Gastroesophageal sphincter (tissue), 3 donors: ENCODE data around the gene TUSC7.

Source experiments
- CTCF ChIP-seq, 4 experiments: fragments of 200-600 bp in 2 of 4; fragments of 450-650 bp in 2 of 4; sonication (generic) in 1 of 4; IDR thresholded peaks; one replicate each; pipeline ENCODE4 v1.5.1; 2017 to 2019; ENCODE audit warnings: antibody characterized with exemption in 4 of 4, mild to moderate bottlenecking in 2 of 4, moderate library complexity in 2 of 4
- EP300 ChIP-seq: sonication (generic); formaldehyde crosslinking; IDR thresholded peaks from one replicate; pipeline ENCODE4 v1.6.1; 2017; ENCODE audit warnings: antibody characterized with exemption, mild to moderate bottlenecking
- POLR2A ChIP-seq, 2 donors: fragments of 450-650 bp; IDR thresholded peaks; one replicate each; pipeline ENCODE4 v1.6.1; 2017; ENCODE audit warnings: antibody characterized with exemption in 2 of 2, mild to moderate bottlenecking in 2 of 2, moderate library complexity in 1 of 2
- POLR2AphosphoS5 ChIP-seq: sonication (generic); formaldehyde crosslinking; IDR thresholded peaks from one replicate; pipeline ENCODE4 v1.6.1; 2017; ENCODE audit warnings: antibody characterized with exemption

GRCh38 chr3:116667791-116668190 is 41.8 kb upstream of the TUSC7 start:
- no peak for TF ChIP-seq CTCF (IDR thresholded peaks at IDR 0.05)
- no peak for TF ChIP-seq POLR2AphosphoS5
- no peak for TF ChIP-seq POLR2A (IDR thresholded peaks at IDR 0.05)
- no peak for TF ChIP-seq EP300
